ENCODE results near the gene BATF.

- TF ChIP-seq, protein P1, sequence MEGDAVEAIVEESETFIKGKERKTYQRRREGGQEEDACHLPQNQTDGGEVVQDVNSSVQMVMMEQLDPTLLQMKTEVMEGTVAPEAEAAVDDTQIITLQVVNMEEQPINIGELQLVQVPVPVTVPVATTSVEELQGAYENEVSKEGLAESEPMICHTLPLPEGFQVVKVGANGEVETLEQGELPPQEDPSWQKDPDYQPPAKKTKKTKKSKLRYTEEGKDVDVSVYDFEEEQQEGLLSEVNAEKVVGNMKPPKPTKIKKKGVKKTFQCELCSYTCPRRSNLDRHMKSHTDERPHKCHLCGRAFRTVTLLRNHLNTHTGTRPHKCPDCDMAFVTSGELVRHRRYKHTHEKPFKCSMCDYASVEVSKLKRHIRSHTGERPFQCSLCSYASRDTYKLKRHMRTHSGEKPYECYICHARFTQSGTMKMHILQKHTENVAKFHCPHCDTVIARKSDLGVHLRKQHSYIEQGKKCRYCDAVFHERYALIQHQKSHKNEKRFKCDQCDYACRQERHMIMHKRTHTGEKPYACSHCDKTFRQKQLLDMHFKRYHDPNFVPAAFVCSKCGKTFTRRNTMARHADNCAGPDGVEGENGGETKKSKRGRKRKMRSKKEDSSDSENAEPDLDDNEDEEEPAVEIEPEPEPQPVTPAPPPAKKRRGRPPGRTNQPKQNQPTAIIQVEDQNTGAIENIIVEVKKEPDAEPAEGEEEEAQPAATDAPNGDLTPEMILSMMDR (conservative IDR thresholded peaks at IDR 0.05; ENCODE audit: low read length) = no peak
- TF ChIP-seq EZH2phosphoT487 (IDR thresholded peaks at IDR 0.05; ENCODE audit: borderline replicate concordance, low read depth, low read length) = no peak
Observed at GRCh38 chr14:75539561-75540478, 17.6 kb downstream of the BATF start.
